GM21786 (cell line): ENCODE results near the gene UNCX.

Experiments
- ATAC-seq: cut with Tn5 transposase; IDR thresholded peaks from one replicate; pipeline ENCODE4 v1.9.1; 2021; ENCODE audit not compliant: unreplicated experiment

Gene UNCX

GRCh38 chr7:1231214-1232102 lies 1.2 kb upstream of the UNCX start:
- no peak for ATAC-seq

DNA sequence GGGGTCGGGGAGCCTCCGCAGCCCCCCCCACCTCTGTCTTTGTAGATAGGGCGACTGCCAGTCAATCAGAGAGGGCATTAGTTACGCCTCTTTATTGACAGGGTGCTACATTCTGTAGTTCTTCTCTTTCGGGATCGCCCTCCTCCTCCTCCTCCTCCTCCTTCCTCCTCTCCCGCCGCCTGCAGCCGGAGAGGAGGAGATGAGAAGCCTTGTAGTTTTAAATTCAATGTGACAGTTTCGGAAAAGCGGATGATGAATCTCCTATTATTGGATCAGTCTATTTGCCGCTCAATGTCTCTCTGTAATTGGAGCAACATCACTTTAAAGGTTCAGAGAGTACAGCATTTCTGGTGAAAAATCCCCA lies 587 bp upstream of the UNCX start:
- ATAC-seq = no peak

- no peak for ATAC-seq
These were observed 819 bp downstream of the UNCX start for GRCh38 chr7:1233333-1234048.

GRCh38 chr7:1234049-1234880 lies 1.6 kb downstream of the UNCX start:
- ATAC-seq = no peak

DNA sequence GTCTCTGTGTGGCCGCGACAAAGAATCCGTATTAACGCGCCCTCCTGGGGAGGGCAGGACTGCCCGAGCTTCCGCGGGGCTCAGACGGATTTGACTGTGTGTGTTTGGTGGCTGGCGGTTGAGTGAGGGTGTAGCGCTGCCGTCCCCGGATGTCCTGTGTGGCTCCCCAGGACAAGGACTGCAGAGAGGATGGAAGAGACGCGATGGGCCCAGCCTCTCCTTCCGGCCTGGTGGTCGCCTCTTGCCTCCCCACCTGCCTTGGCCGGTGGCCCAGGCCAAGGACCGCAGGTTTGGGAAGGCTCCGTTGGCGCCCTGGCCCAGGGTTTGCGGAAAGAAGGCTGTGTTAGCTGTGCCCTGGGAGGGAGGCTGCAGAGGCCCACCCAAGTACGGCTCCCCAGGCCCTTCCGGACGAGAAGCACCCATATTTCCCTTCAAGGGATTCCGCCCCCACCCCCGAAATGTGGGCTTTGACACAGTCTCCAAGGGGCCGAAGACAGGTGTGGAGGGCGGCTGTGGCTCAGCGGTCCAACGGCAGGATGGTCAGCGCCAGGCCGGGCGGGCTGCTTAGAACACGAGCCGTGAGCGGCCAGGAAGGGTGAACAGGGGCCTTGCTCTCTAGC lies 2.3 kb downstream of the UNCX start:
- no peak for ATAC-seq

DNA sequence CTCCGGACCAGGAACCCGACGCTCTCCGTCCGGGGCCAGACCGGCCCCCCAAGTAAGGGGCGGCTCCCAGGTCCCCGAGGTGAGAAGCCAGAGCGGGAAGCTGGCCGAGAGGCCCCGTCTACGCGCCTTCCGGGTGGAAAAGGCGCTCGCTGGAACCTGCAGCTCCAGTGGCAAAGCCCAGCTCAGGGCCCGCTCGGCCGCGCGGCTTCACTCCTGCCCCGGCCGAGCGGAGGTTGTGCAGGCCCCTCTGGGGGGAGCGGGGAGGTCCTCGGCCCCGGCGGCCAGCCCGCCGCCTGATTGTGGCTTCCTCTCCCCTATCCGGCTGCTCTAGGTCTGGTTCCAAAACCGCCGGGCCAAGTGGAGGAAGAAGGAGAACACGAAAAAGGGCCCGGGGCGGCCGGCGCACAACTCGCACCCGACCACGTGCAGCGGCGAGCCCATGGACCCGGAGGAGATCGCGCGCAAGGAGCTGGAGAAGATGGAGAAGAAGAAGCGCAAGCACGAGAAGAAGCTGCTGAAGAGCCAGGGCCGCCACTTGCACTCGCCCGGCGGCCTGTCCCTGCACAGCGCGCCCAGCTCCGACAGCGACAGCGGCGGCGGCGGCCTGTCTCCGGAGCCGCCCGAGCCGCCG lies 2.9 kb downstream of the UNCX start:
- no peak for ATAC-seq

DNA sequence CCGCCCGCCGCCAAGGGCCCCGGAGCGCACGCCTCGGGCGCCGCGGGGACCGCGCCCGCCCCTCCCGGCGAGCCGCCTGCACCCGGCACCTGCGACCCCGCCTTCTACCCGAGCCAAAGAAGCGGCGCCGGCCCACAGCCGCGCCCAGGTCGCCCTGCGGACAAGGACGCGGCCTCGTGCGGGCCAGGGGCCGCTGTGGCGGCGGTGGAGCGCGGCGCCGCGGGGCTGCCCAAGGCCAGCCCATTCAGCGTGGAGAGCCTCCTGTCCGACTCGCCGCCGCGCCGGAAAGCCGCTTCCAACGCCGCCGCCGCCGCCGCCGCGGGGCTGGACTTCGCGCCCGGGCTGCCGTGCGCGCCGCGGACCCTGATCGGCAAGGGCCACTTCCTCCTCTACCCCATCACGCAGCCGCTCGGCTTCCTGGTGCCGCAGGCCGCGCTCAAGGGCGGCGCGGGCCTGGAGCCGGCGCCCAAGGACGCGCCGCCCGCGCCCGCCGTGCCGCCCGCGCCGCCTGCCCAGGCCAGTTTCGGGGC lies 3.5 kb downstream of the UNCX start:
- no peak for ATAC-seq

GRCh38 chr7:1236831-1237701 lies 4.4 kb downstream of the UNCX start:
- no peak for ATAC-seq

DNA sequence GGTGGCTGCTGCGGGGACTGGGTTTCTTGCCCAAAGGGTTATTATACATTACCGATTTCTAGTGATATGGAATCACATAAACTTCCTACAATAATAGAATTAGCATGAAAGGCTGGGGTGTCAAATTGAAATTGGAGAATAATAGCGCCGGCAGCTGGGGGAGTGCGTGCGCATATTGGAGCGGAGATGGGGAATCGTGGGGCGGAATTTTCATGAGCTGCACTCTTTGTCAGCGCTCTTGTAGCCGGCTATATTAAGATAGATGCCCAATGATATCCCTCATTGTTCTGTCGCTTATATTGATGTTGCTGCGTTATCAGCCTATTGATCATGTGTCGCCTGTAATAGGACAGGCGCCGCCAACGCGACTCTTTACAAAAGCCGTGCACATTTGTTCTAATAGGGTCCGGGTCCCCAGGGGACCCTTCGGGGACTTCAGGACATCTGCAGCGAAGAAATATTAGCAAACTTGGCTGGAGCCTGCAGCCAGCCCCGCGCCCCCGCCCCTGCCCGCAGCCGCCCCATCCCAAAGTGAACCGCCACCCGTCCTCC lies 5.1 kb downstream of the UNCX start:
- no peak for ATAC-seq

DNA sequence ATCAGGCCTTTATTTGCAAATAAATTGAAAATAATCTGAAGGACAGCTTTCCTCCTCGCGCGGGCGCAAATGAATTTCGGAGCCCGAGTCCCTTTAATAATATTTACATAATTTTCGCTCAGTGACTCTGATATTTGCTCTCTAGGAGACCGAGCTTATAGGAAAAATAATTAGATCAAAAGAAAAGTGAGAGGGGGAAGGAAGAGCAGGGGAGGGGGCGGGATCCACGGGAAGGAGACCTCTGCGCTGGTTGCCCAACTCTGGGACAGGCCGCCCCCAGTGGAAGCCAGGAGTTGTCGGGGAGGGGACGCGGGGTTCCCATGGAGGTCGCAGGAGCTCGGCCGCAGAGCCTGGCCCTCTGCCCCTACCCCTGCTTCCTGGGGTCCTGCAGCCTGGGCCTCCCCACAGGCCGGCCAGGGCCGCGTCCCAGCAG lies 5.8 kb downstream of the UNCX start:
- no peak for ATAC-seq

- ATAC-seq = no peak
These were observed 6.5 kb downstream of the UNCX start for GRCh38 chr7:1238931-1239802.

- ATAC-seq = no peak
These were observed 7.3 kb downstream of the UNCX start for GRCh38 chr7:1239803-1240516.

- ATAC-seq = no peak
These were observed 8.0 kb downstream of the UNCX start for GRCh38 chr7:1240517-1241257.

- ATAC-seq = no peak
These were observed 8.6 kb downstream of the UNCX start for GRCh38 chr7:1241258-1241602.

- ATAC-seq = no peak
These were observed 9.1 kb downstream of the UNCX start for GRCh38 chr7:1241603-1242255.

GRCh38 chr7:1242256-1242605 lies 9.6 kb downstream of the UNCX start:
- no peak for ATAC-seq
